Measurements from ENCODE around the gene TMEM179. TPM values are rescaled to one million over a fixed set of nuclear protein-coding genes. Genes with fewer than 3 reads are reported as not detected.

TMEM179 gene
- total and polyA plus RNA-seq, 10 of the 15 experiments (the other 5 are each of a cell fraction or from before 2014, with no cell fraction given), result not detected

- SMC1A ChIA-PET (ENCODE audit: uncharacterized antibody, unreplicated experiment), result no interaction called here
- DNase-seq (ENCODE audit: low read depth, low spot score) (no peak), FAIRE-seq (no peak), ATAC-seq (no peak)
- no peaks in the 10 kb centered on the region for H3K36me3 ChIP-seq (ENCODE audit: control insufficient read depth in 2 of 2, insufficient read depth in 2 of 2, low read length in 1 of 2)
- H3K27ac ChIP-seq (ENCODE audit: control insufficient read depth, insufficient read depth), result no peak overlapping the region
- intact Hi-C loops (cut with micrococcal nuclease; ENCODE audit: unreplicated experiment), result no loop called here
- H3K79me2 ChIP-seq (ENCODE audit: control insufficient read depth, insufficient read depth, low read length), result no peaks in the 10 kb centered on the region
- no peak overlapping the region for H3K4me3 ChIP-seq
- TF ChIP-seq NFIC (IDR thresholded peaks at IDR 0.05; ENCODE audit: low read depth, low read length), result no peak
- no peak for TF ChIP-seq USF1 (IDR thresholded peaks at IDR 0.05; ENCODE audit: borderline replicate concordance, extremely low read length, insufficient read depth, low read depth, low read length)
- TF ChIP-seq MEF2A (IDR thresholded peaks at IDR 0.05; ENCODE audit: insufficient read depth, low read depth, low read length), result no peak
- no peak for TF ChIP-seq CHD2 (IDR thresholded peaks at IDR 0.05; ENCODE audit: borderline replicate concordance, low read depth, low read length)
- TF ChIP-seq FOXM1 (IDR thresholded peaks at IDR 0.05; ENCODE audit: low read depth, low read length), result no peak
- TF ChIP-seq TBL1XR1 (IDR thresholded peaks at IDR 0.05; ENCODE audit: low read depth, low read length), result no peak
- no peak for TF ChIP-seq MEF2B (IDR thresholded peaks at IDR 0.05; ENCODE audit: partially characterized antibody, poor library complexity, severe bottlenecking)
- POLR2A ChIA-PET, result no interaction called here
- no TSS peak for BruUV-seq (replicated peaks)
- H3K4me2 ChIP-seq (ENCODE audit: control insufficient read depth, insufficient read depth), result no peak overlapping the region
- 38% methylated on average over 1 of the region's 1 CpG for WGBS (ENCODE audit: insufficient coverage, insufficient replicate concordance, low lambda C conversion rate, missing lambda C conversion rate)
- H3K27me3 ChIP-seq (replicated peaks in 1 of 2; ENCODE audit: control insufficient read depth in 2 of 2, insufficient read depth in 2 of 2, low read length in 1 of 2), result peaks cover 0 to 3% of the 10 kb centered on the region in 2 experiments; a peak in 2 of 4 replicates
- H4K20me1 ChIP-seq (ENCODE audit: control insufficient read depth, insufficient read depth), result no peaks in the 10 kb centered on the region
- H3K4me1 ChIP-seq (ENCODE audit: control insufficient read depth, insufficient read depth, low read length), result no peaks in the 10 kb centered on the region
- RAD21 ChIA-PET (ENCODE audit: unreplicated experiment), result no interaction called here
- no peak overlapping the region for H3K9ac ChIP-seq (ENCODE audit: control insufficient read depth, insufficient read depth, low read length)
- CTCF ChIA-PET, result no interaction called here
- in situ Hi-C loops (cut with MboI), result no loop called here
- H3K9me3 ChIP-seq (replicated peaks; ENCODE audit: control insufficient read depth, insufficient read depth, low read length), result no peaks in the 10 kb centered on the region
- H2AFZ ChIP-seq (ENCODE audit: control insufficient read depth, low read depth, low read length), result no peak overlapping the region
Measured at GRCh38 chr14:104557766-104558165, 46.8 kb downstream of the TMEM179 start.

GRCh38 chr14:104557086-104557485 lies 47.5 kb downstream of the TMEM179 start:
- Histone ChIP-seq H3K4me2 (ENCODE audit: control insufficient read depth, insufficient read depth) (no peak overlapping the region), H3K9ac (ENCODE audit: control insufficient read depth, insufficient read depth, low read length) (no peak overlapping the region), H3K4me3 (no peak overlapping the region), H4K20me1 (ENCODE audit: control insufficient read depth, insufficient read depth) (no peaks in the 10 kb centered on the region), H3K9me3 (replicated peaks; ENCODE audit: control insufficient read depth, insufficient read depth, low read length) (no peaks in the 10 kb centered on the region), H2AFZ (ENCODE audit: control insufficient read depth, low read depth, low read length) (no peak overlapping the region), H3K79me2 (ENCODE audit: control insufficient read depth, insufficient read depth, low read length) (no peaks in the 10 kb centered on the region), H3K27me3 (replicated peaks in 1 of 2; ENCODE audit: control insufficient read depth in 2 of 2, insufficient read depth in 2 of 2, low read length in 1 of 2) (peaks cover 0 to 4% of the 10 kb centered on the region in 2 experiments; a peak in 2 of 4 replicates), H3K36me3 (ENCODE audit: control insufficient read depth in 2 of 2, insufficient read depth in 2 of 2, low read length in 1 of 2) (no peaks in the 10 kb centered on the region), H3K4me1 (ENCODE audit: control insufficient read depth, insufficient read depth, low read length) (no peaks in the 10 kb centered on the region), H3K27ac (ENCODE audit: control insufficient read depth, insufficient read depth) (no peak overlapping the region)
- no TSS peak for BruUV-seq (replicated peaks)
- 17% methylated on average over 5 of the region's 5 CpGs for WGBS (ENCODE audit: insufficient coverage, insufficient replicate concordance, low lambda C conversion rate, missing lambda C conversion rate)
- in situ Hi-C loops (cut with MboI), result no loop called here
- FAIRE-seq (no peak), ATAC-seq (no peak), DNase-seq (ENCODE audit: low read depth, low spot score) (no peak)
- SMC1A ChIA-PET (ENCODE audit: uncharacterized antibody, unreplicated experiment), result no interaction called here
- CTCF ChIA-PET, result no interaction called here
- intact Hi-C loops (cut with micrococcal nuclease; ENCODE audit: unreplicated experiment), result no loop called here
- POLR2A ChIA-PET, result no interaction called here
- RAD21 ChIA-PET (ENCODE audit: unreplicated experiment), result no interaction called here
- no peak for TF ChIP-seq E2F8 (IDR thresholded peaks at IDR 0.05; ENCODE audit: low read depth, partially characterized antibody)
- TF ChIP-seq CREM (IDR thresholded peaks at IDR 0.05; ENCODE audit: low read depth), result no peak
- no peak for TF ChIP-seq TCF12 (IDR thresholded peaks at IDR 0.05; ENCODE audit: low read depth, low read length)
- TF ChIP-seq HSF1 (IDR thresholded peaks at IDR 0.05; ENCODE audit: low read depth, low read length), result no peak
- no peak for TF ChIP-seq RB1 (IDR thresholded peaks at IDR 0.05; ENCODE audit: borderline replicate concordance)
- no peak for TF ChIP-seq ATF3 (IDR thresholded peaks at IDR 0.05; ENCODE audit: borderline replicate concordance, extremely low read depth, low read depth, low read length)
